Activated T-cell treated with anti-CD3 and anti-CD28 coated beads, Interleukin-2, amount 50 U/mL, for 4 hours (primary cell): Measurements from ENCODE around the gene GATA2. TPM values are rescaled to one million over a fixed set of nuclear protein-coding genes. Genes with fewer than 3 reads are reported as not detected.

Experiments
- ATAC-seq, 2 donors: fragments of 200-7000 bp; cut with Tn5 transposase; one replicate each; pipeline ENCODE4 v1.10.0; 2021
- DNase-seq: peaks from one replicate; pipeline ENCODE4 v3.0.0-alpha.2; 2020
- H3K27me3 Mint-ChIP-seq: one replicate; pipeline ENCODE4 v1.8.0; 2021; ENCODE audit warnings: low read depth, mixed read lengths
- H3K36me3 Mint-ChIP-seq: one replicate; pipeline ENCODE4 v1.8.0; 2022; ENCODE audit warnings: mixed read lengths; ENCODE audit not compliant: insufficient read depth
- H3K4me1 Mint-ChIP-seq: one replicate; pipeline ENCODE4 v1.8.0; 2021; ENCODE audit warnings: low read depth, mixed read lengths
- H3K4me3 Mint-ChIP-seq: one replicate; pipeline ENCODE4 v1.8.0; 2021; ENCODE audit warnings: mild to moderate bottlenecking, moderate library complexity, mixed read lengths
- H3K9me3 Mint-ChIP-seq: one replicate; pipeline ENCODE4 v1.8.0; 2021; ENCODE audit warnings: mixed read lengths
- total RNA-seq, 3 donors: library from RNA; stranded (reverse); gene quantifications; one replicate each; pipeline ENCODE4 v1.2.1, GENCODE V29; 2021

Gene GATA2
- total RNA-seq, 3 donors from 2014 or later = 2.3 to 13.7 (median 12.2) TPM

DNA sequence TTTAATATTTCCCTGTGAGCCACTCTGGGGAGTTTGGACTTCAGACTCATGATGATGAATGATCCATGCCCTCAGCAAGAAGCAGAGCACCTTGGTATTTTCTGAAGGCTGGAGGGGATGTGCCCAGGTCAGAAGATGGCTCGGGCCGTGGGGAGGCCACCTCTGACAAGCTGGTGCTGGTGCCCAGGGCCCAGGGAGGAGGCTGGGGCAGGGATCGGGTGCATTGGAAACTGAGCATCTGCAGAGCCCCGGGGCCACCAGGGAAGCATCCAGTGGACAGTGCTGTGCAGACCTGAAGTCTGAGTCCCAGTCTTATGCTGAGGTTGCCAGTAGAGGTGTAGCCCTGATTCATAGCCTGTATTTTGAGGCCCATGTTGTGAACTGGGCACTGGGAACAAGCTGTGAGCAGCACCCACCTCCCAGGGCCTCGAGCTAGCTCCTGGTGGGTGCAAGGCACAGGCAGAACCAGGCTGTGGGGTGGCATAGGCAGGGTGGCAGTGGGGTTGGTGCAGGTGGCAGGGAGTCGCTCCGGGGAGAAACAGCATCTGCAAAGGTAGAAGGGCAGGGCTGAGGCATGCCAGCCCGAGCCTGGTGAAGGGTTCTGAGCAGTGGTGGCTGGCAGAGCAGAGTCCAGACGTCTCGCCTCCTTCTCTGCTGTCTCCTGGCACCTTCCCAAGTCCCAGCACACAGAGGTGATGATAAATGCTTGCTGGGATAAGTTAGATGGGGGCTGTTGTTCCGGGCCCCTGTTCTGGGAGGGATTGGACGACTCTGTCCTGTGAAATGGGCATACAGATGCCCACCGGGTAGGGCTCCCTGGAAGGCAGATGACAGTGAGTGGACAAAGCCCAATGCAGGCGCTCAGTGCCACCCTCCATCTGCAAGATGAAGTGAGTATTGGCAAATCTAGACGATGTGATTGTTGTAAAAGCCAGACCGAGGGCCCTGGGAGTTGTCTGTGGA, 36.9 kb downstream of the GATA2 start:
- no peak for DNase-seq
- Mint-ChIP-seq H3K27me3 (peaks cover 38% of the 10 kb centered on the region), H3K9me3 (no peaks in the 10 kb centered on the region), H3K4me1 (no peaks in the 10 kb centered on the region), H3K4me3 (no peak overlapping the region), H3K36me3 (no peaks in the 10 kb centered on the region)
- ATAC-seq = no peak

DNA sequence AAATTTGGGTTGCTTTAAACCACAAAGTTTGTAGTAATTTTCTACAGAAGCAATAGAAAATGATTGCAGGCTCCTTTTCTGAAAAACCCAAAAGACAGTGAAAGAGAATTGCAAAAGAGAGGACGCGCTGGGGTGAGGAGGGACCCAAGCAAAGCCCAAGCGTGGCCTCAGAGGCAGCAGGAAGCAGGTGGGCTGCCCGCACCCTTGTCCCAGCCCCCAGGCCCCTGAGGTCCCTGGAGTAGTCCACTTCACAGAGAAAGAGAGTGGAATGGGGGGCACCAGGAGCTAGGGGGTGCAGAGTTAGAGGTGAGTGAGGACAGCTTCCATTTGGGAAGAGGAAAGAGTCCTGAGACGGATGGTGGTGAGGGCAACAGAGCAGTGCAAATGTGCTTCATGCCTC, 37.9 kb downstream of the GATA2 start:
- H3K4me1 Mint-ChIP-seq = peaks cover under 1% of the 10 kb centered on the region
- H3K36me3 Mint-ChIP-seq = no peaks in the 10 kb centered on the region
- DNase-seq = no peak
- no peak overlapping the region for H3K4me3 Mint-ChIP-seq
- no peak for ATAC-seq
- peaks cover 40% of the 10 kb centered on the region for H3K27me3 Mint-ChIP-seq
- H3K9me3 Mint-ChIP-seq = no peaks in the 10 kb centered on the region

DNA sequence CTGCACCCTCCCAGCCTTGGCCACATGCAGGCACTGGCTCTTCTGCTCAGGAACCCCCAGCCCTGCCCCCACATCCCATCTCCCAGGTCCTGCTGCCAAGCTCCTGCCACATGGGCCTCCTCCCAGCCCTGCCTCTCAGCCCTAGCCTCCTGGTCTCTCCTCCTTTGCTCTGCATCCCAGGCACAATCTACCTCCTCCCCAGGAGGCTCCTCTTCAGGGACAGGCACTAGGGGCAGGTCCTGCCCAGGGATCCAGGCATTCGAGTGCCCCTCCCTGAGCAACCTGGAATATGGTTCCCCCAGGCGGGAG, 38.7 kb downstream of the GATA2 start:
- DNase-seq (no peak), ATAC-seq (no peak)
- Mint-ChIP-seq H3K36me3 (no peaks in the 10 kb centered on the region), H3K27me3 (peaks cover 37% of the 10 kb centered on the region), H3K9me3 (no peaks in the 10 kb centered on the region), H3K4me1 (peaks cover 4% of the 10 kb centered on the region), H3K4me3 (no peak overlapping the region)

DNA sequence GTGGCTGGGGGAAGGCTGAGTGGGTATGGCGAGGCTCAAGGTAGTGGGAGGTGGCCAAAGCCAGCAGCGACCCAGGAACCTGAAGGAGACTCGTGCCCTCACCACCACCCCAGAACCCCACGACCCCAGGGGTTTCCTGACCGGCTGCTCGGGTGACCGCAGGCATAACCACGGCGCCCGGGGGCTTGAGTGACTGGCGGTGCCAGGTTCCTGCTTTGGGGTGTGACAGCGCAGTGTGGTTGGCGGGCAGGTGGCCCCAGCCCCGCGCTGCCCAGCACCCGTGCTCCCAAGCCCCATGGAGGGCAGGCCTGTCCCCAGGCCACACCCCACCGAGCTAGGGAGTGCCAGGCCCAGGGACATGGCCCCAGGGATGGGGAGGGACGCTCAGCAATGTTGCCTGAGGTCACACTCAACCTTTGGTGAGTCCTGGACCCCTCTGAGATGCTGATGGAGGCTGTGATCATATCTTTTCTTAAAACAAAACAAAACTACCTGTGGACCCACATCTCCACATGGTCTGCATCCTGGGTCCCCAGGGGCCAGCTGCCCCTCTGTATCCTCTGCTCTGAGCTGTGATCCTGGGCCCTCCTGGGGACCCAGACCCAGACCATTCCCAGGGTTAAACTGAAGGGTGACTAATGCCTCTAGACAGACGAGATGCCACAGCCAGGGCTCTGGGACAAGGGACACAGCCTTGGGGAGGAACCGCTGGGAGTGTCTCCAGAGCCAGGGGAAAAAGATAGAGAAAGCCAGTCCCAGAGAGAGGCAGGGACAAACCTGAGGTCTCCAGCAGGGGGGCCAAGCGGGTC, 39.3 kb downstream of the GATA2 start:
- peaks cover 37% of the 10 kb centered on the region for H3K27me3 Mint-ChIP-seq
- DNase-seq (no peak), ATAC-seq (no peak)
- H3K4me3 Mint-ChIP-seq = no peak overlapping the region
- peaks cover 8% of the 10 kb centered on the region for H3K4me1 Mint-ChIP-seq
- H3K36me3 Mint-ChIP-seq = no peaks in the 10 kb centered on the region
- peaks cover 3% of the 10 kb centered on the region for H3K9me3 Mint-ChIP-seq

DNA sequence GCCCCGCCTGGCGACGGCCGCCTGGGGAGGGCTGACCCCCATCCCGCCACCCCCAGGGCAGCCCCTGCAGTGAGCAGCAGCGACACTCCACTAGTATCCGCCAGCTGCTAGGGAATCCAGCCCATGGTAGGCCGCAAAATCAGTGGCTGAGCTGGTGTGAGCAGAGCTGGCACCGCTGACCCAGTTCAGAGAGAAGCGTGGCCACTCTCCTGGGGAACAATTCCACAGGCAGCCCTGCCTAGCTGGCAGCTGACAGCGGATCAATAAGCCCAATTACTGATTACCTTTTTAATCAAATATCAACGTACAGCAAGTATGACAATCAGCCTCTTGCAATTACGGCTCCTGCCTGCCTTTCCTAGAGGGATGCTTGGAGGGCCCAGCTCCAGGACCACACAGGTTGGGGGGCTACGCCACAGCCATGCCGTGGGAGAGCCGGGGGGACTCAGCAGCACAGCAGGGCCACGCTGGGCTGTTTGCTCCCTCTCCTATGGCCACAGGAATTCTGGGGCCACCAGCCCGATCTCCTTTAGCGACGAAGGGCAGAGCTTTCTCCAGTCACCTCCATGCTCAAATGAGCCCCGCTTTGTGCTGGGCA, 40.2 kb downstream of the GATA2 start:
- Mint-ChIP-seq H3K27me3 (peaks cover 37% of the 10 kb centered on the region), H3K36me3 (no peaks in the 10 kb centered on the region), H3K4me1 (peaks cover 14% of the 10 kb centered on the region), H3K9me3 (peaks cover 7% of the 10 kb centered on the region), H3K4me3 (no peak overlapping the region)
- ATAC-seq (no peak), DNase-seq (no peak)

DNA sequence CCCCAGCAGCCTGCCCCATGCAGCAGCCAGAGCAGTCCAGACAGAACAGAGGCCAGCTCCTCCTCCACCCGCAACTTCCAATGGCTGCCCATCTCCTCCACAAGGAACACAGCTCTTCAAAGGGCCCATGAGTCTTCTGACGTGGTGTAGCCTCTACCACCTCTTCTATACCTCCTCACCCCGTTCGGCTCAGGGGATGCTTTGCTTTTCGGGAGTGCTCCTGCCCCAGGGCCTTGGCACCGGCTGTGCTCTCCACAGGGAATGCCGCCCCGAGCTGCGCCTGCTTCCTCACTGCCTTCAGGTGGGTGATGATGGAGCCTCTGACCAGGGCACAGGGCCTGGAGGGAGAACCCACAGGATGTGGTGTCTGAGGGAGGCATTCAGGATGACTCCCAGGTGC, 40.9 kb downstream of the GATA2 start:
- DNase-seq (no peak), ATAC-seq (no peak)
- peaks cover 10% of the 10 kb centered on the region for H3K9me3 Mint-ChIP-seq
- H3K36me3 Mint-ChIP-seq = peaks cover 2% of the 10 kb centered on the region
- H3K4me3 Mint-ChIP-seq = no peak overlapping the region
- H3K27me3 Mint-ChIP-seq = peaks cover 37% of the 10 kb centered on the region
- H3K4me1 Mint-ChIP-seq = peaks cover 21% of the 10 kb centered on the region

DNA sequence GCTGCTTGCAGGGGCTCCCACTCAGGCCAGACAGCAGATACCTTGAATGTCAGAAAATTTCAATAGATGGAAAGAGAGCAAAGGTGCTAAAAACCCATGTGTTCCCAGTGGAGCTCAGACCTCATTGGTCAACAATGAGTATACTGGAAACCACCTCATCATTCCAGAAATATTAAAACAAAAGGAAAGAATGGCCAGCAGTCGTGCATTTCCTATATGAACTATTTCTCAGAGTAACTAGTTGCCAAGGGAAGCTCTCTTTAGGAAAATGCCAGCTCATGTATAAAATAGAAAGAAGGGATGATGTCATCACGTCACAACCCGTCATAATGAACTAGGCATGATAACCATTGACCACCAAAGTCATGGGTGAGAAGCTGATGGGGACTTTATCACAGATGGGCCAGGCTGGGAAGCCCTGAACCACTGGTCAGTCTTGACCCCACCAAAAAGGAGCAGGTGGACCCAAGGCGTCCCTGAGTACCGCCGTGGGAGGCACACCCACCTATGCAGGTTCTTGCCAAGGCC, 43.8 kb downstream of the GATA2 start:
- H3K9me3 Mint-ChIP-seq = peaks cover 14% of the 10 kb centered on the region
- ATAC-seq = no peak
- peaks cover 24% of the 10 kb centered on the region for H3K4me1 Mint-ChIP-seq
- H3K36me3 Mint-ChIP-seq = peaks cover 3% of the 10 kb centered on the region
- H3K4me3 Mint-ChIP-seq = no peak overlapping the region
- peaks cover 13% of the 10 kb centered on the region for H3K27me3 Mint-ChIP-seq
- DNase-seq = no peak

DNA sequence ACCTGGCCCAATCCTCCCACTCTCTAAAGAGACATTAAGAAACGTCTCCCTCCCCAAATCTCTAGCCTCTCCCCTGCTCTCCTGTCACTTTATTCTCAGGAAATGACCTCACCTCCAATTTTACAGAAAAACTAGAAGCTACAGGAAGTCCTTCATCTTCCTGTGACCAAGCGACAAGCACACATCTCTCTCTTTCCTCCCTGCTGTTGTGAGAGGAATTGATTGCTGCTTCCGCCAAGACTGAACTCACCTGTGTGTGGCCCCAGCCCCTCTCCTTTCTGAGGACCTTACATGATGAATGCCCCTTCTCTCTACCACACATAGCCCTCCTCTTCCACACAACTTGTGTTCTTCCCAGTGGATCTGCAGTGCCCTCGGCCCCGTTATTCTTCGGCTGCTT, 44.5 kb downstream of the GATA2 start:
- DNase-seq (no peak), ATAC-seq (peak in 1 of 2 donors; percentile 21)
- H3K36me3 Mint-ChIP-seq = peaks cover 3% of the 10 kb centered on the region
- H3K27me3 Mint-ChIP-seq = peaks cover 11% of the 10 kb centered on the region
- H3K4me1 Mint-ChIP-seq = peaks cover 24% of the 10 kb centered on the region
- H3K9me3 Mint-ChIP-seq = peaks cover 14% of the 10 kb centered on the region
- peak overlapping the region; percentile 37 for H3K4me3 Mint-ChIP-seq

DNA sequence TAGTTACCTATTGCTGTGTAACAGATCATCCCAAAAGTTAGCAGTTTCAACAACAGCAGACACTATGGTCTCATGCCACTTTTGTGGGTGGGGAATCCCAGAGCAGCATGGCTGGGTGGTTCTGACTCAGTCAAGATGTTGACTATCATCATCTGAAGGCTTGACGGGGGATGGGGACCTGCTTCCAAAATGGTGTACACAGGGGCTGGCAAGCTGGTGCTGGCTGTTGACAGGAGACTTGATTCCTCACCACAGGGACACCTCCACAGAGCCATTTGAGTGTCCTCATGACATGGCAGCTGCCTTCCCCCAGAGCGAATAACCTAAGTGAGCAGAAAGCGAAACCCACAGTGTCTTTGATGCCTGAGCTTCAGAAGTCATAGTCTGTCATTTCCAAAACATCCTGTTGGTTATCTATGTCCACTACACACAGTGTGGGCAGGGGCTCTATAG, 45.4 kb downstream of the GATA2 start:
- Mint-ChIP-seq H3K27me3 (peaks cover 6% of the 10 kb centered on the region), H3K9me3 (peaks cover 14% of the 10 kb centered on the region), H3K36me3 (peaks cover 3% of the 10 kb centered on the region), H3K4me3 (no peak overlapping the region), H3K4me1 (peaks cover 24% of the 10 kb centered on the region)
- no peak for DNase-seq
- peak; percentile 87 for ATAC-seq

DNA sequence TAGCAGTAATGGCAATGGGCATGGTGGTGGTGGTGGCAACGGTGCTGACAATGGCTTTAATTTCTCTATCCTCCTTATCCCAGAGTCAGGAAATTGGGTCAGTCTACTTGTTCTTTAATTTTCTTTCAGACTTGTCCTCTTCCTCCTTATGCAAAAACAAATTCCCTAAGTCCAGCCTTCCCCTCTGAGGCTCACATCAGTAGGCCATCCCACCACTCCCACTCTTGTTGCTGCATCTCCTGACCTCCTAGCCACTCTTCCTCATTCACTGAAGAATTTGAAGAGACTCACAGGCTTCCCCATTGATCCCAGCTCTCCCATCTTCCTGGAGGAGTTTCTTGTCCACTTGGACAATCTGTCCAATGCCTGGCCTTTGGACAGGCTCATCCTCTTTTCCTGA, 46.2 kb downstream of the GATA2 start:
- ATAC-seq (no peak), DNase-seq (no peak)
- peaks cover 24% of the 10 kb centered on the region for H3K4me1 Mint-ChIP-seq
- H3K9me3 Mint-ChIP-seq = peaks cover 14% of the 10 kb centered on the region
- H3K27me3 Mint-ChIP-seq = peaks cover 5% of the 10 kb centered on the region
- H3K36me3 Mint-ChIP-seq = peaks cover 3% of the 10 kb centered on the region
- no peak overlapping the region for H3K4me3 Mint-ChIP-seq

DNA sequence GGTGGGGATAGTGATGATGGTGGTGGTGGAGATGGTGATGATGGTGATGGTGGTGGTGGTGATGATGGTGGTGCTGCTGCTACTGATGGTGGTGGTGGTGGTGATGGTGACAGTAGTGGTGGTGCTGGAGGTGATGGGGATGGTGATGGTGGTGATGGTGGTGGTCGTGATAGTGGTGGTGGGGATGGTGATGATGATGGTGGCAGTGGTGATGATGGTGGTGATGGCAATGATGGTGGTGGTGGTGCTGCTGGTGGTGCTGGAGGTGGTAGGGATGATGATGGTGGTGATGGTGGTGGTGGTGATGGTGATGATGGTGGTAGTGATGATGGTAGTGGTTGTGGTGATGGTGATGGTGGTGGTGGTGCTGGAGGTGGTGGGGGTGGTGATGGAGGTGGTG, 47.6 kb downstream of the GATA2 start:
- DNase-seq (no peak), ATAC-seq (no peak)
- peaks cover 24% of the 10 kb centered on the region for H3K4me1 Mint-ChIP-seq
- H3K4me3 Mint-ChIP-seq = no peak overlapping the region
- peaks cover 3% of the 10 kb centered on the region for H3K36me3 Mint-ChIP-seq
- H3K27me3 Mint-ChIP-seq = no peaks in the 10 kb centered on the region
- peaks cover 14% of the 10 kb centered on the region for H3K9me3 Mint-ChIP-seq

DNA sequence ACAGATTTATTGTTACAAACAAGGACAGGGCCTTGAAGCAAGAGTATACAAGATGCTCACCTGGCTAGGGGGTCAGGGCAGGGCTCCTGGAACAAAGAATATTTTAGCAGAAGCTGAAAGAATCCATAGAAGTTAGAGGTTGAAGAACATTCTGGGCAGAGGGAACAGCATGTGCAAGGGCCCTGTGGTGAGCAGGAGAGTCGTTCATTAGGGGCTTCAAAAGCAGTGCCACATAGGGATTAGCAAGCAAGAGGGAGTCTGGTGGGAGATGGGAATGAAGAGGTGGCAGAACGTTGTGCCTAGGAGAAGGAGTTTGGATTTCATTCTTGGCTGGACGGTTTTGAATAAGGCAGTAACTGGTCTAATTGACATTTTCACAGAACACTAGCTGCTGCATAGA, 49.2 kb downstream of the GATA2 start:
- ATAC-seq (no peak), DNase-seq (no peak)
- peaks cover 9% of the 10 kb centered on the region for H3K27me3 Mint-ChIP-seq
- no peak overlapping the region for H3K4me3 Mint-ChIP-seq
- peaks cover 3% of the 10 kb centered on the region for H3K36me3 Mint-ChIP-seq
- peaks cover 11% of the 10 kb centered on the region for H3K9me3 Mint-ChIP-seq
- peaks cover 17% of the 10 kb centered on the region for H3K4me1 Mint-ChIP-seq

DNA sequence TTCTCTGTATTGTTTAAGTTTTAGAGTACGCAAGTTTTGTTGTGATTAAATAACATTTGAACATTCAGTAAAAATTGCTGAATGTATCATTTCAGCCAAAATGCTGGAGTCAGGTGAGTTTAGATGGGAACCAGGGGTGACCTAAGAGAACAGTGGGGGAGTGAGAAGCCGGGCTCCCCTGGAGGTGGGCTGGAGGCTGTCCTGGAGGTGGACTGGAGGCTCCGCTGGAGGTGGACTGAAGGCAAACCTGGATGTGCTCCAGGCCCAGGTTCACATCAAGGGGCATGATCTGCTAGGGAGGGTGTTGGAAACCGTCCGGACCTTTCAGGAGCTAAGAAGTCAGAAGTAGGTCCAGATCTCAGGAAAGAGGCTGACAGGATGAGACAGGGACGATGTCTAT, 50.1 kb downstream of the GATA2 start:
- H3K4me3 Mint-ChIP-seq = no peak overlapping the region
- DNase-seq = no peak

DNA sequence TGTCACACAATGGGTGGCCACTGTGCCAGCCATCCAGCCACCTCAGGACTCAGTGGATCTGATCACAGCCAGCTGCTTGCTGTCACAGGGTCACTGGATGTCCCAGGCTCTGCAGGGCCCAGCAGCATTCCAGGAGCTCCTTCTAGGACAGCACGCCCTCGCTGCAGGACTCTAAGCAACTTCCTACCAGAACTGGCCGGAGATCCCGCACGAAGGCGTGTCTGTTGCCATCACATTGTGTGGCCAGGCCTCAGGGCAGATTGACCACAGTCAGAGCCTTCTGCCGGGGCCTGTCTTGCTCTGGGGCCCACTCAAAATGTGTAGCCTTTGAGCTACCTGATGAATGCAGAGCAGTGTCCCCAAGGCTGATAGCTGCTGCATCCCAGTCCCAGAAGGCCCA, 50.9 kb downstream of the GATA2 start:
- no peak for ATAC-seq
- H3K36me3 Mint-ChIP-seq = no peaks in the 10 kb centered on the region
- H3K4me1 Mint-ChIP-seq = peaks cover 3% of the 10 kb centered on the region
- DNase-seq = no peak
- peaks cover 3% of the 10 kb centered on the region for H3K9me3 Mint-ChIP-seq
- H3K4me3 Mint-ChIP-seq = no peak overlapping the region
- H3K27me3 Mint-ChIP-seq = peaks cover 9% of the 10 kb centered on the region

More for the DNA sequence above, 50.1 kb downstream of the GATA2 start:
- no peak for ATAC-seq
- peaks cover 11% of the 10 kb centered on the region for H3K4me1 Mint-ChIP-seq
- peaks cover 9% of the 10 kb centered on the region for H3K27me3 Mint-ChIP-seq
- peaks cover 6% of the 10 kb centered on the region for H3K9me3 Mint-ChIP-seq
- peaks cover 3% of the 10 kb centered on the region for H3K36me3 Mint-ChIP-seq
